ENCODE results near the gene BTBD17. TPM values are rescaled to one million over a fixed set of nuclear protein-coding genes. Genes with fewer than 3 reads are reported as not detected.

BTBD17 gene
- total and polyA plus RNA-seq, 2 of the 8 experiments (the other 6 are each of a cell fraction or from before 2014, with no cell fraction given), result 7.0 to 14.8 TPM

GRCh38 chr17:74369665-74370490, 8.2 kb upstream of the BTBD17 start:
- Histone ChIP-seq H4K5ac (ENCODE audit: insufficient read length, low read depth, low read length) (no peak overlapping the region), H4K20me1 (replicated peaks in 1 of 2; ENCODE audit: control insufficient read depth in 1 of 2, insufficient read depth in 2 of 2, low read length in 2 of 2) (no peaks in the 10 kb centered on the region), H4K8ac (ENCODE audit: extremely low read depth, insufficient read depth, low read length) (no peak overlapping the region), H3K4me2 (ENCODE audit: insufficient read depth in 1 of 2, low read depth in 2 of 2, low read length in 2 of 2) (no peak overlapping the region), H2BK5ac (ENCODE audit: low read depth, low read length) (no peak overlapping the region), H3K27ac (ENCODE audit: low read depth, low read length) (no peak overlapping the region), H3K27me3 (replicated peaks in 1 of 4; ENCODE audit: control insufficient read depth in 3 of 4, extremely low read depth in 1 of 4, insufficient read depth in 3 of 4, low read length in 3 of 4) (no peaks in the 10 kb centered on the region; a peak in 4 of 7 replicates), H3K23ac (ENCODE audit: insufficient read length) (no peak overlapping the region), H3K4ac (replicated peaks; ENCODE audit: insufficient read length, low read depth, low read length) (no peak overlapping the region), H2BK120ac (replicated peaks; ENCODE audit: low read depth, low read length) (no peak overlapping the region), H3K4me3 (ENCODE audit: extremely low read depth in 1 of 4, insufficient read depth in 2 of 4, low read depth in 3 of 4, low read length in 4 of 4) (no peak overlapping the region), H3K4me1 (replicated peaks in 1 of 4; ENCODE audit: control insufficient read depth in 3 of 4, insufficient read depth in 4 of 4, low read length in 3 of 4) (peaks cover 0 to 12% (median 7%) of the 10 kb centered on the region in 4 experiments; a peak in 6 of 7 replicates), H2AFZ (ENCODE audit: low read length) (no peak overlapping the region), H2BK20ac (ENCODE audit: low read length) (no peak overlapping the region), H4K91ac (replicated peaks; ENCODE audit: insufficient read length, low read length) (no peak overlapping the region), H3K14ac (ENCODE audit: insufficient read length) (no peak overlapping the region), H3K79me1 (ENCODE audit: low read depth, low read length) (no peaks in the 10 kb centered on the region), H3K9me3 (ENCODE audit: insufficient read depth in 2 of 2, low read depth in 1 of 2, low read length in 1 of 2) (peaks cover 0 to 8% of the 10 kb centered on the region in 2 experiments; a peak in 1 of 4 replicates), H3K18ac (ENCODE audit: extremely low read depth, low read length) (no peak overlapping the region), H2BK15ac (ENCODE audit: low read length) (no peak overlapping the region), H3K23me2 (ENCODE audit: low read depth, low read length) (no peaks in the 10 kb centered on the region), H3K9ac (replicated peaks in 1 of 4; ENCODE audit: extremely low read depth in 1 of 4, low read depth in 3 of 4, low read length in 3 of 4) (no peak overlapping the region), H3K36me3 (ENCODE audit: control insufficient read depth in 2 of 4, insufficient read depth in 4 of 4, low read length in 3 of 4) (no peaks in the 10 kb centered on the region), H3K56ac (replicated peaks; ENCODE audit: insufficient read length, low read depth, low read length) (no peak overlapping the region), H3K79me2 (ENCODE audit: control insufficient read depth in 1 of 2, insufficient read depth in 2 of 2, low read length in 2 of 2) (no peaks in the 10 kb centered on the region), H2AK5ac (ENCODE audit: low read depth, low read length) (no peak overlapping the region), H2BK12ac (ENCODE audit: low read depth, low read length) (0 out of 2 replicates have a peak overlapping the region, but pooled peaks have one; percentile 80)
- FAIRE-seq (no peak), DNase-seq (ENCODE audit: low read depth in 1 of 2, low spot score in 2 of 2) (no peak)
- WGBS, 2 experiments (ENCODE audit: extremely low coverage in 1 of 2, insufficient coverage in 1 of 2, insufficient read length in 1 of 2, insufficient replicate concordance in 2 of 2, low coverage in 1 of 2, low lambda C conversion rate in 2 of 2, missing lambda C conversion rate in 1 of 2), result 82% methylated on average over 17 of the region's 17 CpGs; no CpG with 5 or more reads in 1 of the 2 experiments
- POLR2A ChIA-PET (ENCODE audit: partially characterized antibody), result no interaction called here
- CTCF ChIA-PET (ENCODE audit: partially characterized antibody), result interaction anchor here (0.8 to 9.2 kb wide), 30 partner anchors 10 to 178 kb away, joined by 3 to 106 read pairs (median 6); partner anchors contain the start of genes CD300A and RPL38
- TF ChIP-seq JUN (IDR thresholded peaks at IDR 0.05; ENCODE audit: low read depth, low read length) (no peak), FOSL1 (IDR thresholded peaks at IDR 0.05; ENCODE audit: insufficient read depth, low read depth, low read length) (no peak), CTBP2 (IDR thresholded peaks at IDR 0.05; ENCODE audit: borderline replicate concordance, insufficient read depth, insufficient read length, low read length) (no peak), SIX5 (IDR thresholded peaks at IDR 0.05; ENCODE audit: low read depth, low read length) (no peak), CREB1 (IDR thresholded peaks at IDR 0.05) (no peak), TAF7 (optimal IDR thresholded peaks at IDR 0.05; ENCODE audit: borderline replicate concordance, low read depth, low read length) (no peak), CEBPB (IDR thresholded peaks at IDR 0.05; ENCODE audit: low read depth, low read length) (no peak), YY1 (IDR thresholded peaks at IDR 0.05; ENCODE audit: low read depth, low read length) (no peak)
- TF ChIP-seq, protein P1, sequence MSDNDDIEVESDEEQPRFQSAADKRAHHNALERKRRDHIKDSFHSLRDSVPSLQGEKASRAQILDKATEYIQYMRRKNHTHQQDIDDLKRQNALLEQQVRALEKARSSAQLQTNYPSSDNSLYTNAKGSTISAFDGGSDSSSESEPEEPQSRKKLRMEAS (IDR thresholded peaks at IDR 0.05), result no peak
- TF ChIP-seq, protein P2, sequence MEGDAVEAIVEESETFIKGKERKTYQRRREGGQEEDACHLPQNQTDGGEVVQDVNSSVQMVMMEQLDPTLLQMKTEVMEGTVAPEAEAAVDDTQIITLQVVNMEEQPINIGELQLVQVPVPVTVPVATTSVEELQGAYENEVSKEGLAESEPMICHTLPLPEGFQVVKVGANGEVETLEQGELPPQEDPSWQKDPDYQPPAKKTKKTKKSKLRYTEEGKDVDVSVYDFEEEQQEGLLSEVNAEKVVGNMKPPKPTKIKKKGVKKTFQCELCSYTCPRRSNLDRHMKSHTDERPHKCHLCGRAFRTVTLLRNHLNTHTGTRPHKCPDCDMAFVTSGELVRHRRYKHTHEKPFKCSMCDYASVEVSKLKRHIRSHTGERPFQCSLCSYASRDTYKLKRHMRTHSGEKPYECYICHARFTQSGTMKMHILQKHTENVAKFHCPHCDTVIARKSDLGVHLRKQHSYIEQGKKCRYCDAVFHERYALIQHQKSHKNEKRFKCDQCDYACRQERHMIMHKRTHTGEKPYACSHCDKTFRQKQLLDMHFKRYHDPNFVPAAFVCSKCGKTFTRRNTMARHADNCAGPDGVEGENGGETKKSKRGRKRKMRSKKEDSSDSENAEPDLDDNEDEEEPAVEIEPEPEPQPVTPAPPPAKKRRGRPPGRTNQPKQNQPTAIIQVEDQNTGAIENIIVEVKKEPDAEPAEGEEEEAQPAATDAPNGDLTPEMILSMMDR (IDR thresholded peaks at IDR 0.05; ENCODE audit: control extremely low read depth in 1 of 3, insufficient read depth in 1 of 3, low read depth in 1 of 3, low read length in 3 of 3), result no peak
